ENCODE data around the gene MRGPRF.
"Not testable (repeated sequence)": the region's sequence is repeated elsewhere in the genome, so short reads cannot be mapped to it uniquely, and the experiment has no call there.

GRCh38 chr11:68999748-69000355 is 13.2 kb downstream of the MRGPRF start:
- TF ChIP-seq, protein P1, sequence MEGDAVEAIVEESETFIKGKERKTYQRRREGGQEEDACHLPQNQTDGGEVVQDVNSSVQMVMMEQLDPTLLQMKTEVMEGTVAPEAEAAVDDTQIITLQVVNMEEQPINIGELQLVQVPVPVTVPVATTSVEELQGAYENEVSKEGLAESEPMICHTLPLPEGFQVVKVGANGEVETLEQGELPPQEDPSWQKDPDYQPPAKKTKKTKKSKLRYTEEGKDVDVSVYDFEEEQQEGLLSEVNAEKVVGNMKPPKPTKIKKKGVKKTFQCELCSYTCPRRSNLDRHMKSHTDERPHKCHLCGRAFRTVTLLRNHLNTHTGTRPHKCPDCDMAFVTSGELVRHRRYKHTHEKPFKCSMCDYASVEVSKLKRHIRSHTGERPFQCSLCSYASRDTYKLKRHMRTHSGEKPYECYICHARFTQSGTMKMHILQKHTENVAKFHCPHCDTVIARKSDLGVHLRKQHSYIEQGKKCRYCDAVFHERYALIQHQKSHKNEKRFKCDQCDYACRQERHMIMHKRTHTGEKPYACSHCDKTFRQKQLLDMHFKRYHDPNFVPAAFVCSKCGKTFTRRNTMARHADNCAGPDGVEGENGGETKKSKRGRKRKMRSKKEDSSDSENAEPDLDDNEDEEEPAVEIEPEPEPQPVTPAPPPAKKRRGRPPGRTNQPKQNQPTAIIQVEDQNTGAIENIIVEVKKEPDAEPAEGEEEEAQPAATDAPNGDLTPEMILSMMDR (IDR thresholded peaks at IDR 0.05): not testable (repeated sequence)
- not testable (repeated sequence) for TF ChIP-seq ZFX (IDR thresholded peaks at IDR 0.05; ENCODE audit: borderline replicate concordance)

All from 22Rv1 (cell line).